Naive B cell (primary cell): ENCODE measurements around the gene SPINT2. TPM values are rescaled to one million over a fixed set of nuclear protein-coding genes. Genes with fewer than 3 reads are reported as not detected.

Experiments
- ATAC-seq, 2 donors: fragments of 150-1000 bp; cut with Tn5 transposase; 2 replicates each; pipeline ENCODE4 v1.10.0; 2021; ENCODE audit warnings: low read depth in 2 of 2, mild to moderate bottlenecking in 2 of 2, moderate library complexity in 2 of 2
- DNase-seq: peaks from one replicate; pipeline ENCODE4 v3.0.0; 2022
- H3K27ac Mint-ChIP-seq, 6 donors: one replicate each; pipeline ENCODE4 v1.8.0; 2020 to 2022; ENCODE audit warnings: mild to moderate bottlenecking in 6 of 6, mixed read lengths in 6 of 6, moderate library complexity in 5 of 6, inconsistent platforms in 2 of 6
- H3K27me3 Mint-ChIP-seq, 3 donors: one replicate each; pipeline ENCODE4 v1.8.0; 2021 to 2022; ENCODE audit warnings: mixed read lengths in 3 of 3, mild to moderate bottlenecking in 1 of 3
- H3K36me3 Mint-ChIP-seq, 2 donors: one replicate each; pipeline ENCODE4 v1.8.0; 2020 to 2022; ENCODE audit warnings: mixed read lengths in 2 of 2, inconsistent platforms in 1 of 2, mild to moderate bottlenecking in 1 of 2
- H3K4me1 Mint-ChIP-seq, 3 donors: one replicate each; pipeline ENCODE4 v1.8.0; 2020 to 2022; ENCODE audit warnings: mixed read lengths in 3 of 3, inconsistent platforms in 1 of 3, mild to moderate bottlenecking in 1 of 3, moderate library complexity in 1 of 3
- H3K4me3 Mint-ChIP-seq, 8 donors: one replicate each; pipeline ENCODE4 v1.8.0; 2020 to 2022; ENCODE audit warnings: mild to moderate bottlenecking in 8 of 8, mixed read lengths in 8 of 8, moderate library complexity in 8 of 8, inconsistent platforms in 2 of 8
- H3K9me3 Mint-ChIP-seq, 7 donors: one replicate each; pipeline ENCODE4 v1.8.0; 2020 to 2022; ENCODE audit warnings: mixed read lengths in 7 of 7, mild to moderate bottlenecking in 5 of 7, inconsistent platforms in 2 of 7, moderate library complexity in 1 of 7
- polyA plus RNA-seq, 6 donors: library from polyadenylated mRNA; unstranded; fragments of 300-500 nt; fragmentation: Illumina TruSeq; gene quantifications; one replicate each; pipeline ENCODE4 v1.2.3, GENCODE V29; 2021; ENCODE audit warnings: low read depth in 6 of 6

SPINT2 gene
- polyA plus RNA-seq, 6 donors from 2014 or later: 163 to 235 (median 190) TPM

DNA sequence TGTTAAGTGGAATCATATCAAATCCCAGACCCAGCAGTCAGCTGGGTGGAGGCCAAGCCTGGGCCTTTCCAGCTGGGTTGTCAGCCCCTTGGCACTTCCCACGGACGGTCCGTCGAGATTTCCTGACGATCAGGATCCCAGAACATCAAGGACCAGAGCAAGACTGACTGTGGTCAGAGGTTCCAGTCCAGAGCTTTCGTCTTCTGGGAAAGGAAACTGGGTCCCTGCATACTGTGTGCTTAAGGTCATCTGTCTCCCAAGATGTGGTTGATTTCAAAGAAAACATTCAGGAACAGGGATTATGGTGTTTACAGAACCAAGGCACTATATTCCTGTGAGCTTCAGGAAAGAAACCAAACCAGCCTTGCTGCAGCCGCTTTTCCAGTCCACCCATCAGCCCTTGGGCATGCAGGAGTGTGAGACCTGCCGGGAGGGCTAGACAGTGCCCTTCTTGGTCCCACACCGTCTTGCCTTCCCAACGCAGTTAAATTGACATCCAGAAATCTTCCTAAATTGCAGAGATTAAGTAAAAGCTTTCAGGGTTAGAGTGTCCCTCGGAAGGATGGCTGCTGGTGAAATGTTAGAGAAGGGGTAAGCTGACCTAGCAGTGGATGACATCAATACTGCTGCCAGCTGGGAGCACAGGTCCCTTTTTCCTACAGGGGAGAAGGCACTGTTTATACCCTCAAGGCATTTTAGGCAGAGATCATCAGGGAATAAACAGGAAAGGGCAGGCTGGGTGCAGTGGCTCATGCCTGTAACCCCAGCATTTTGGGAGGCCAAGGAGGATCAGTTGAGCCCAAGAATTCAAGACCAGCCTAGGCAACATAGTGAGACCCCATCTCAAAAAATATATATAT is 34.7 kb downstream of the SPINT2 start:
- ATAC-seq (no peak), DNase-seq (no peak)
- H3K27ac Mint-ChIP-seq: peak overlapping the region in 1 of 6 donors; percentile 9
- H3K36me3 Mint-ChIP-seq: no peaks in the 10 kb centered on the region
- no peaks in the 10 kb centered on the region for H3K27me3 Mint-ChIP-seq
- peaks cover 0 to 4% (median 0%) of the 10 kb centered on the region in 7 donors for H3K9me3 Mint-ChIP-seq
- peaks cover 0 to 2% (median 0%) of the 10 kb centered on the region in 3 donors for H3K4me1 Mint-ChIP-seq
- H3K4me3 Mint-ChIP-seq: no peak overlapping the region

DNA sequence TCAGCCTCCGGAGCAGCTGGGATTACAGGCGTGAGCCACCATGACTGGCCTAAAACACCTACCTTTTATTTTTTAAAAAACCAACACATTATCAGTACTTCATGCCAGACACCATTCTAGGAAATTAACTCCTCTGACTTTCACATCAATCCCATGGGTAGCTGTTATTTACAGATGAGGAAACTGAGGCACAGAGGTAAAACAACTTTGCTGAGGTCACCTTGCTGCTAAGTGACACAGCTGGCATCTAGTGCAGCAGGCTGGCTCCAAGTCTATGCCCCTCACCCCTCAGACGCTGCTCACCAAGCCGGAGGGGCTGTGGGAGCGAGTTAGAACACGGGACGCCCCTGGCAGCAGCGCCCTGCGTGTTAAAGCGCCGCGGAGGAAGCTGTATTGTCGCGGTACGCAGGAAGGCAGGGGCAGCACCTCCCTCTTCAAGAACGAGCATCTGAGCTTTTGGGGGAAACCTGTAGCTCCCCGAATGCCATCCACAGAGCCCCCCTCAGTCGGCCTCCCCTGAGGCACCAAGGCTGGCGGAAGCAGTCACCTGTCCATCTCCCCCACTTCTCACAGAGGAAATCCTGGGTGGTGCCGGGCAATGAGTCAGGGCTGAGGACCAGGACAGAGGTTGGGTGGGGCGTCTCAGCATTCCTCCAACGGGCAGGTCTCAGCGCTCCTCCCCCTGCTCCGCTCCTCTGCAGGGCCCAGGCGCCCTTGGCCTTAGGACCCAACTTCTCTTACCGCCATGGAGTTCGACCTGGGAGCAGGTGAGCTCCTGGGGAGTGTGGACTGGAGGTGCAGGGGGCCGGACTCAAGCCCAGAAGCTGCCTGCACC is 39.4 kb downstream of the SPINT2 start, which contains the start of gene C19orf33:
Gene C19orf33, plus strand, starts transcription at position 735 of the 835 bp plus-strand sequence. Its CDS starts 11 bp downstream, at position 746.
- peaks cover 0 to 9% of the 10 kb centered on the region in 2 donors for H3K36me3 Mint-ChIP-seq
- ATAC-seq (no peak), DNase-seq (no peak)
- H3K9me3 Mint-ChIP-seq: peaks cover 0 to 4% (median 0%) of the 10 kb centered on the region in 7 donors
- no peaks in the 10 kb centered on the region for H3K27me3 Mint-ChIP-seq
- H3K4me1 Mint-ChIP-seq: peaks cover 0 to 2% (median 0%) of the 10 kb centered on the region in 3 donors
- H3K27ac Mint-ChIP-seq: peak within 1 kb of the TSS in 1 of 6 donors; percentile 11
- H3K4me3 Mint-ChIP-seq: no peak within 1 kb of the TSS

DNA sequence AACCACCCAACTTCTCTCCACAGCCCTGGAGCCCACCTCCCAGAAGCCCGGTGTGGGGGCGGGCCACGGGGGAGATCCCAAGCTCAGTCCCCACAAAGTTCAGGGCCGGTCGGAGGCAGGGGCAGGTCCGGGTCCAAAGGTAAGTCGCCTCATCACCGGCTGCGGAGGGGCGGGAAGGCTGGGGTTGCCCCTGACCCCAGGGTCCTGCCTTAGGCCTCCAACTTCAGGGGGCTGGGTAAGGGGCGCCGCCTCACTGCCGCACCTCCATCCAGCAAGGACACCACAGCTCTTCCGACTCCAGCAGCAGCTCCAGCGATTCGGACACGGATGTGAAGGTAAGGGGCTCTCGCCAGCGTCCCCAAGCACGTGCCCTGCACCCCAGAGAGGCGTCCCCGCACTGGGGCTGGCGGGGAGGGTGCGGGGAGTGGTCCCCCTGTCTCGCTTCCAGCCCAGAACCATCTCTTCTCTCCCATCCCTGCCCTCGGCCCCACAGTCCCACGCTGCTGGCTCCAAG is 40.0 kb downstream of the SPINT2 start:
- Mint-ChIP-seq H3K4me1 (no peaks in the 10 kb centered on the region), H3K36me3 (peaks cover 0 to 9% of the 10 kb centered on the region in 2 donors), H3K27ac (no peak overlapping the region), H3K4me3 (no peak overlapping the region), H3K9me3 (peaks cover 0 to 4% (median 0%) of the 10 kb centered on the region in 7 donors), H3K27me3 (no peaks in the 10 kb centered on the region)
- no peak for DNase-seq
- ATAC-seq: no peak

DNA sequence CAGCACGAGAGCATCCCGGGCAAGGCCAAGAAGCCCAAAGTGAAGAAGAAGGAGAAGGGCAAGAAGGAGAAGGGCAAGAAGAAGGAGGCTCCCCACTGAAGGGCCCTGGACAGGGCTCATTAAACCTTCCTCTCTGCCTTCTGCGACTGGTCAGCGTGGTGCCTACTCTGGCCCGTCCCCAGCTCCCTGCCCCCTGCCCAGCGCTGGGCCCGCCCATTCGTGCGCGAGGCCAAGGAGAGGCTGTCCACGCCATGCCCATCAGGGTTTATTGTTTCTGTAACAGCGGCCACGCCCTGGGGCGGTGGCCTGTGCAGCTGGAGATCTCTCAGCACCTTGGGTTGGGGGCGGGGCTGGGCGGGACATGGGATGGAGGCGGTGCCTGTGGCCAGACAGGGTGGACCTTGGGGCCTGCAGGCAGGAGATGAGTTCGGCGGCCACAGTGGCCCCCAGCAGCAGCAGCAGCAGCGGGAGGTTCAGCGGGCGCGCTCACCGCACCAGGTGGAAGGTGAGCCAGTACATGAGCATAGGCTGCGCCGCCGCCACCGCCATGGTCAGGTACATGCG is 40.6 kb downstream of the SPINT2 start:
- ATAC-seq: no peak
- H3K27me3 Mint-ChIP-seq: no peaks in the 10 kb centered on the region
- peaks cover 0 to 4% (median 0%) of the 10 kb centered on the region in 7 donors for H3K9me3 Mint-ChIP-seq
- peaks cover 0 to 10% of the 10 kb centered on the region in 2 donors for H3K36me3 Mint-ChIP-seq
- peak overlapping the region in 1 of 6 donors; percentile 11 for H3K27ac Mint-ChIP-seq
- H3K4me3 Mint-ChIP-seq: no peak overlapping the region
- no peaks in the 10 kb centered on the region for H3K4me1 Mint-ChIP-seq
- DNase-seq: no peak

DNA sequence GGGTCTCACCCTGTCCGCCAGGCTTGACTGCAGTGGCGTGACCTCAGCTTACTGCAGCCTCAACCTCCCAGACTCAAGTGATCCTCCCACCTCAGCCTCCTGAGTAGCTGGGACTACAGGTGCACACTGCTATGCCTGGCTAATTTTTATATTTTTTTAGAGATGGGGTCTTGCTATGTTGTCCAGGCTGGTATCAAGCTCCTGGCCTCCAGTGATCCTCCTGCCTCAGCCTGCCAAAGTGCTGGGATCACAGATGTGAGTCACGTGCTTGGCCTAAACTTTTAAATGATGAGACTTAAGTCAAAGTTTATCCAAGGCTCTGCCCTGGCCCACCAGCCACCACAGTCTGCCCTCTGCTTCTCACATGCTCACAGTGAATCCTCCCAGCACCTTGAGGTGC is 41.9 kb downstream of the SPINT2 start:
- peaks cover 0 to 21% of the 10 kb centered on the region in 2 donors for H3K36me3 Mint-ChIP-seq
- H3K27me3 Mint-ChIP-seq: no peaks in the 10 kb centered on the region
- no peak for DNase-seq
- peaks cover 3 to 7% (median 5%) of the 10 kb centered on the region in 3 donors for H3K4me1 Mint-ChIP-seq
- no peak for ATAC-seq
- H3K4me3 Mint-ChIP-seq: no peak overlapping the region
- H3K9me3 Mint-ChIP-seq: peaks cover 0 to 8% (median 2%) of the 10 kb centered on the region in 7 donors
- H3K27ac Mint-ChIP-seq: peak overlapping the region in 1 of 6 donors; percentile 27

DNA sequence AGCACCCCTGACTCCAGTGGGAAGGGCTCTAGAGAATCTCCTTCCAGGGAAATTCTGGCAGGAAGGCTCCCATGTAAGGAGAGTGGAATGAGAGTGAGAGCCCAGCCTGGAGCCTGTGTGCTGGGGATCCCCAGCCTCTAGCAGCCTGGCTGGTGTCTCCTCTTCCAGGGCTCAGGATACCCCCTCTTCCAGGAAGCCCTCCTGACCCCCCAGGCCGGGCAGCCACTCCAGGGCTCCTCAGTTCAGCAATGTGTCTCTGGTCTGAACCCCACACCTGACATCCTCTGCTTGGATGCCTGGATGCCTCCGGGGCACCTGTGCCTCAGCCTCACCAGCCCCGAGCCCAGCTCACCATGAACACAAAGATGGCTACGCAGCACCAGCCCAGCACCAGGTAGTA is 42.7 kb downstream of the SPINT2 start:
- Mint-ChIP-seq H3K36me3 (peaks cover 0 to 21% of the 10 kb centered on the region in 2 donors), H3K4me1 (peaks cover 5 to 7% (median 5%) of the 10 kb centered on the region in 3 donors), H3K4me3 (no peak overlapping the region), H3K27ac (no peak overlapping the region), H3K27me3 (no peaks in the 10 kb centered on the region), H3K9me3 (peaks cover 0 to 8% (median 2%) of the 10 kb centered on the region in 7 donors)
- no peak for DNase-seq
- no peak for ATAC-seq

DNA sequence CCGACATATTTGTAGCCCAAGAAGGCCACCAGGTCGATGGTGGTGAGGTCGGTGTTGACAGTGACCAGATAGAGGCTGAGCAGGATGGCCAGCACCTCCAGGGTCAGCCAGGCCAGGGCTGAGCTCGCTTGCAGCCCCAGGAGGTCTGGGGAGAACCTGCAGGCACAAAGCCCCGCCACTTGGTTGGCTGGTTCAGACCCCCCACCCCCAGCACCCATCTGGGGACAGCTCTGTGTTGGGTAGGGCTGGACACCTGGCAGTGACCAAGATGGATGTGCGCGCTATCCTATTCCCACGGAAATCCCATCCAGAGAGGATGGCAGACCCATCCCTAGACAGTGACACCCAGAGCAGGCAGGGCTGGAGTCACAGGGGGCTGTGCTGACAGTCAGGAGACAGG is 43.2 kb downstream of the SPINT2 start:
- ATAC-seq: no peak
- H3K4me1 Mint-ChIP-seq: peaks cover 8 to 11% (median 10%) of the 10 kb centered on the region in 3 donors
- peaks cover 0 to 8% (median 2%) of the 10 kb centered on the region in 7 donors for H3K9me3 Mint-ChIP-seq
- DNase-seq: no peak
- peak overlapping the region in 1 of 6 donors; percentile 65 for H3K27ac Mint-ChIP-seq
- H3K4me3 Mint-ChIP-seq: no peak overlapping the region
- H3K27me3 Mint-ChIP-seq: no peaks in the 10 kb centered on the region
- H3K36me3 Mint-ChIP-seq: peaks cover 0 to 21% of the 10 kb centered on the region in 2 donors

DNA sequence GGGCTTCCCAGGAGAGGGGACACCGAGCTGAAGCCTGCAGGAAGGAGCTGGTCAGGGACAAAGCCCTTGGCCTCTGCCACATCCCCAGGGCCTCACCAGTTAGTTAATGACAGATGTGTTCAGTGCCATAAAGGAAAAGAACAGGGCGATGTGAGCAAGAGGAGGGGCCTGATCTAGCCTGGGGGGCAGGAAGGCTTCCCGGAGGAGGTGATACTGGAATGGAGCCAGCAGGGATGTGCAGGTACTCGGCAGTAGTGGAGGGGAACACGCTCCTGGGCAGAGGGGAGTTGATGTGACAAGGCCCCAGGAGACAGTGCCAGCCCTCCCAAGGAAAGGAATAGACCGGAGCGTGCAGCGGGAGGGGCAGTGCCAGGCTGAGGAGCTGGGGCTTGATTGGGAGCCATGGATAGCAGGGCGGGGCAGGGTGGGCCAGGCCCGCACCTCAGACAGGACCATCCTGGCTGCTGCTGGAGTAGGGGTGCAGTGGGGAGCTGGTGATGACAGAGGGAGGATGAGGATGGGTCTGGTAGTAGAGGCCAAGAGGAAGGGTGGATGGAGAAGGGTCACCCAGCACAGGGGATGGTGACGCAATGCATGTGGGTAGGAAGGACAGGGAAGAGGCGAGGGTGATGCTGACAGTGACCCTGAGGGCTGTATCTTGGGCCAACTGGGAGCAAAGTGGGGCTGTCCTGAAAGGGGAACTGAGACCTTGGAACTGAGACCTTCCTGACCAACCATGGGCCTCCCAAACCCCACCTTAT is 43.8 kb downstream of the SPINT2 start:
- H3K27ac Mint-ChIP-seq: peak overlapping the region in 2 of 6 donors; percentile 65 to 67
- peaks cover 11 to 17% (median 14%) of the 10 kb centered on the region in 3 donors for H3K4me1 Mint-ChIP-seq
- no peaks in the 10 kb centered on the region for H3K27me3 Mint-ChIP-seq
- no peak overlapping the region for H3K4me3 Mint-ChIP-seq
- DNase-seq (no peak), ATAC-seq (no peak)
- H3K36me3 Mint-ChIP-seq: peaks cover 0 to 21% of the 10 kb centered on the region in 2 donors
- H3K9me3 Mint-ChIP-seq: peaks cover 0 to 8% (median 0%) of the 10 kb centered on the region in 7 donors

DNA sequence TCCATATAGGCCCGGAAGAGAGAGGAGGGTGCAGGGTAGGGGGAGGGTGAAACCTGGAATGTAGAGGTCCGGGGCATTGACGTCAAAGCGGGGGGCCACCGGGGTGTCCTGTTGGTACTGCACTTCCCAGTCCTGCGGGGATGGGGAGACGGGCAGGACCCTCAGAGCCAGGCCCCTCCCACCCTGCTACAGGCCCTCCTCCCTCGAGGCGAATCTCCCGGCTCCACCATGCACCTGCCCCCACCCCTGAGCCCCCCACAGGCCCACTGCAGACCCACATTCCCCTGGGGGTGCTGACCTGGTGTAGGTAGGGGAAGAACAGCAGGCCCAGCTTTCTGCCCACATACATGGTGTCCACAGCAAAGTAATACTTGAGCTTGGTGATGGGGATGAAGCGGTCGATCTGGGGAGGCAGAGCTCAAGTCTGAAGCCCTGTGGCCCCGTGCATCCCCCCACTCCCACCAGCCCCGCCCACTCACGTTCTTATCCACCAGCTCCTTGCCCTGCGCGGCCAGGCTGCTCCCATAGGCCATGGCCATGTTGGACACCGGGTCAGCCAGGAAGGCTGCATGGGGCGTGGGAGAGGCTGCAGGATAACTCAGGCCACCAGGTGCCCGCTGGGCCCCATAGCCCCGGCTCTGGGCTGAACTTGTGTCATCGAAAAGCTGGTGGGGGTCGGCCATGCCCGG is 44.7 kb downstream of the SPINT2 start:
- H3K36me3 Mint-ChIP-seq: peaks cover 0 to 21% of the 10 kb centered on the region in 2 donors
- DNase-seq (no peak), ATAC-seq (no peak)
- H3K27me3 Mint-ChIP-seq: no peaks in the 10 kb centered on the region
- H3K4me1 Mint-ChIP-seq: peaks cover 15 to 25% (median 19%) of the 10 kb centered on the region in 3 donors
- H3K4me3 Mint-ChIP-seq: no peak overlapping the region
- H3K27ac Mint-ChIP-seq: peak overlapping the region in 1 of 6 donors; percentile 60
- H3K9me3 Mint-ChIP-seq: peaks cover 0 to 8% (median 0%) of the 10 kb centered on the region in 7 donors

DNA sequence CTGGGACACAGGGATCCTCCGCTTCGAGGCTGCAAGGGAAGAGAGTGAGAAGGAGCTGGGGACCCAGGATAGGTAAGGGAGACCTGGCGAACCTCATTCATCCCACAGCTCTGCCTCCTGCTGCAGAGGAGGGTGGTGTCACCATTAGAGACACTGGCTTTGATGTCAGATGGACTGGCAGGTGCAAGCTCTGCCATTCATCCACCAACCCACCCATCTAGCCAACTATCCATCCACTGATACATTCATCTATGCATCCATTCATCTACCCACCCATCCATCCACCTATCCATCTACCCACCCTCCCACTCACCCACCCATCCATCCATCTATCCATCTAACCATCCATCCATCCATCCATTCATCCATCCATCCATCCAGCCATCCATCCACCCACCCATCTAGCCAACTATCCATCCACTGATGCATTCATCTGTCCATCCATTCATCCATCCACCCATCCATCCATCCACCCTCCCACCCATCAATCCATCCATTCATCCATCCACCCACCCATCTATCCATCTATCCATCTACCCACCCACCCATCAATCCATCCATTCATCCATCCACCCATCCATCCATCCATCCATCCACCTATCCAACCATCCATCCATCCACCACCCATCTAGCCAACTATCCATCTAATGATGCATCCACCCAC is 45.4 kb downstream of the SPINT2 start:
- peaks cover 0 to 21% of the 10 kb centered on the region in 2 donors for H3K36me3 Mint-ChIP-seq
- peaks cover 0 to 8% (median 0%) of the 10 kb centered on the region in 7 donors for H3K9me3 Mint-ChIP-seq
- DNase-seq: no peak
- H3K4me1 Mint-ChIP-seq: peaks cover 15 to 25% (median 19%) of the 10 kb centered on the region in 3 donors
- H3K27me3 Mint-ChIP-seq: no peaks in the 10 kb centered on the region
- no peak overlapping the region for H3K27ac Mint-ChIP-seq
- H3K4me3 Mint-ChIP-seq: no peak overlapping the region
- ATAC-seq: no peak

DNA sequence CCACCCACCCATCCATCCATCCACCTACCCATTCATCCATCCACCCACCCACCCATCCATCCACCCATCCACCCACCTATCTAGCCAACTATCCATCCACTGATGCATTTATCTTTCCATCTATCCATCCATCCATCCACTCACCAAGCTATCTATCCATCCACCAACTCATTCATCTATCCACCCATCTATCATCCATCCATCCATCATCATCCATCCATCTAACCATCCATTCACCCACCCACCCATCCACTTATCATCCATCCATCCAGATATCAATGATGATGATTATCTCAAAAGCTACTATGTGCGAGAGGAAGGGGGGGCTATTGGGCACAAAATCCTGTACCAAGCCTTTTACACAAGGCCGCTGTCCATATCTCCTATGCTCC is 45.9 kb downstream of the SPINT2 start:
- H3K4me3 Mint-ChIP-seq: no peak overlapping the region

More for the DNA sequence above, 45.9 kb downstream of the SPINT2 start:
- Mint-ChIP-seq H3K27ac (peak overlapping the region in 1 of 6 donors; percentile 51), H3K27me3 (no peaks in the 10 kb centered on the region), H3K4me1 (peaks cover 18 to 28% (median 23%) of the 10 kb centered on the region in 3 donors), H3K9me3 (peaks cover 0 to 8% (median 0%) of the 10 kb centered on the region in 7 donors), H3K36me3 (peaks cover 0 to 21% of the 10 kb centered on the region in 2 donors)
- DNase-seq (no peak), ATAC-seq (no peak)
